HG03439 (cell line): ENCODE measurements around the gene GLDN.
"Not testable (repeated sequence)": the region's sequence is repeated elsewhere in the genome, so short reads cannot be mapped to it uniquely, and the experiment has no call there.

ENCODE experiments used
- ATAC-seq: cut with Tn5 transposase; IDR thresholded peaks from one replicate; pipeline ENCODE4 v1.9.1; 2021; ENCODE audit warnings: mild to moderate bottlenecking, moderate library complexity; ENCODE audit not compliant: unreplicated experiment

GLDN gene

DNA sequence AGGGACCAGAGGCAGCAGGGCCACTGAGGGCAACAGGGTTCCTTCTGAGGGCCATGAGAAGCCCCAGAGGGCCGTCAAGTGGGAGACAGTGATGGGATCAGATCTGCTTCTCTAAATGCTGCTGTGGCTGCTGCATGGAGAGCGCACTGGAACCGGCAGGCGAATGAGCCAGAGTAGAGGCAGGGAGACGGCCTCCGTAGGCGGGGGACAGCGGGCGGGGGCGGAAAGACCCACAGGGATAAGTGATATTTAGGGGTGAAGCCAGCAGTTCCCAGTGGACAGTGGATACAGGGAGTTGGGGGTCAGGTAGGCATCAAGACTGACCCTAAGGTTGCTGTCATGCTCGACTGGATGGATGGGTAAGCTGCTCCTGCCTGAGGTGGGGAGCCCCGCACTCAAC is 45.0 kb downstream of the GLDN start:
- no peak for ATAC-seq

DNA sequence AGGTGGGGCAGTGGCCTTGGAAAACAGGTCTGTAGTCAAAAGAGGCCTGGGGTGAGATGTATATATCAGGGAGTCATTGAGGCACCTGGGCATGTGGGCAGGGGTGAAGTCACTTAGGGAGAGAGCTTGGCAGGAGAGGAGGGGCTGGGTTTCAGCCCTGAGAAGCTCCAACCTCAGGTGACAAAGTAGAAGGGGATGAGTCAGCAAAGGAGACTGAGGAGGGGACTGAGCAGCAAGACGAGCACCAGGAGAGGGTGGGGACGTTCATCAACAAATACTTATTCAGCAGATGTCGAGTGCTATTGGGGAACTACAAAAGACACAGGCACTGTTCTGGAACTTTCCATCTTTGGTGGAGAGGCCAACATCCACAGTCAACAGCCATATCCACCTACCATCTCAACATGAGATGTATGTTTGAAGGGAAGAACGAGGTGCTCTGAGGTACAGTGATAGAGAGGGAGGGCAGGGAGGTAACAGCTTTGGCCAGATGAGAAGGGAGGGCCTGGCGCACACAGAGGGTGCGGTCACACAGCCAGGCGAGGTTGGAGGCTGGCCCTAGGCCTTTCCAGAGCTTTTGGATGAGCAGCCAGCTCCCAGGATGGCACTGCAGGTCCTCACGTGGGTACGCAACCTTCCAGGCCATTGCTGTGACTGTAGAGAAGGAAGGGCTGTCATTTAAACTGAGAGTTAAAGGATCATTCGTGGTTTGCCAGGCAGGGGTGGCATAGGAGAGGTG is 45.7 kb downstream of the GLDN start:
- ATAC-seq = no peak

DNA sequence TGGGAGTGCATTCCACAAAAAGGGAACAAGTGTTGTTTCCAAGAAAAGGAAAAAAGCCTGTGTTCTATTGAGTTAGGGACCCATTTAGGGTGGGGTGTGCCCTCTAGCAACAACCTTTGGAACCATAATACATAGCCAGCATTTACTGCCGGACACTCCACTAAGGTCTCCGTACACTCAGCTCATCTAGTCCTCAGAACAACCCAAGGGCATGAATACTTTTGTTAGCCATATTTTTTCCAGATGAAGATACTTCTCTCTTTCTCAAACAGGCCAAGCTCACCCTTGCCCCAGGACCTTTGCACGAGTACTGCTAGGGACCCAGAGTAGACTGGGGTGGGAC is 46.2 kb downstream of the GLDN start:
- no peak for ATAC-seq

DNA sequence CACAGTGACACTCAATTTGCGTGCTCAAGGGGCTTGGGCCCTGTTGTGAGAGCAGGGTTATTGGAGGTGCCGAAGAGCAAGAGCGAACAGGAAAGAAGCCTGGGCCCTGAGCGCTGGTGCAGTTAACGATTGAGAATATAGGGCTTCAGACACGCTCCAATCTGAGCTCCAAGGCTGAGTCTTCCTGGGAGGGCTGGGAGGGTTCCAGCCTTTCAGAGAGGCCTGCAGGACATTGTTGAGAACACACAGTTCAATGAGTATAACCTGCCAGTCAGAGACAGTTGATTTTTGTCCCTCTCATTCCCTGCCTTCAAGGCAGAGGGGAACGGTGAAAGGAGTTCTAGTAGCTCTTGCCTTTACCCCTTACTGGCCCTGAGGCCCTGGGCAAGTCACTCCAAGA is 47.3 kb downstream of the GLDN start:
- ATAC-seq = no peak

DNA sequence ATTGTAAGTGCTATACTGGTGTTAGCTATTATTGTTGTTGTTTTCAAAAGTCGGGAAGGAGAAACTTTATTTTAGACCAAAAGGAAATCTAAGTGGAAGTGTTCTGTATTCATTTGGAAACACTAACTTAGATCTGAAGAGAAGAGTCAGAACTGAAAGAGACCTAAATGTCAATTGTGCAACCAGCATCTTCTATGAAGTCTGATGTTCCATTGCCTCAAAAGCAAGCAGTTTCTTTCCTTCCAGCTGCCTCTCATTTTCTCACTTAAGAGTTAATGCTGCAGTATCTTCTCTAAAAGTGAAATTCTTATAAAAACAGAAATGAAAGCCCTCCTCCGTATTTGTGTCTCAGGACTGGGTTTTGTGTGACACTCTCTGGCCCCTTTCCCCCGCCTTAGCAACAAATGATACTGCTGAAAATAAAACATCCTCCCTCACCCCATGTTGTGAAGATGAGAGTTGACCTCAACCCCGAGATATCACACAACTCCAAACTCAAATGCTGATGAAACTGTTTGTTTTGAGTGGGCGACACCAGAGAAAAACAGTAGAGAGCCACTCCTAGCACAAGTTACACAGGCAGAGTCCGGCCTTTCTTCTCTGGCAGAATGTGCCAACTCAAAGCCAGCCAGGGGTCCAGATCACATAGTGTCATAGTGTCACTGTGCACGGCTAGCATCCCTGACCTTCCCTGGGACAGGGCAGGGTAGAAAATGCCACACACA is 48.9 kb downstream of the GLDN start:
- ATAC-seq = no peak

DNA sequence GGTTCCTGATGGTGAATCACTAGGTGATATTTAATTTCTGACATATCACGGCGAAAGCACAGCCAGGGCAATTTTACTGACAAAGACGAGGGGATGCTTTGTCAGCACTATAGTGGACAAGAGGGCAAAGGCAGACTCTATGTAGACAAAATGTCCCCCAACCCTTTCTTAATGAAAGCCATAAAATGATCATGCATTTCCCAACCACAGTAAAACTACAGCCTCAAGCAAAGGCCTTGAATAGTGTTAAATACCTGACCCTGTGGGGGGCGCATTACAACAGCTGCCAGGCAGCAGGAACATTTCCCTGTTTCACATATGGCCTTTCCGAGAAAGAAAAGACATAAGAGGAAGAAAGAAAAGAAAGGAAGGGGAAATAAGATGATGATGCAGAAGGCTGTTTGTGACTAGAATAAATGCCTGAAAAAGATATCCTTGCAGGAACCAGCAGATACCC is 49.5 kb downstream of the GLDN start:
- ATAC-seq = no peak

DNA sequence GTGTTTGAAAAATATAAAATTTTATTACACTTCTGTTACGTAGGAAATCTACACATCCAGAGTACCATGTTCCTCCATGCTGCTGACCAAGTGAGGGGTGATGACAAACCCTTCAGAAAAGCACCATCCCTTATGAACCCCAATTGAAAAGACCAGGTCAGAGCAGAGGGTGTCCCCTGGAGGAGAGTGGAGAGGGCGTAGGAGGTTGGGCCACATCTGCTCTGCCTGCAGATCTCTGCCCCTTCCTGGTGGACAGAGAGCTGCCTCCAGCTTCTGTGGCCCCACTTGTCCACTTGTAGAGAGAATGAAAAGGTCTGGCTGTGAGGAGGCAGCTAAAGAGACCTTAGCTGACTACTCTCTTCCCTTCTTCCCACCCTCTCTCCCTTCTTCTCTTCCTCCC is 55.5 kb downstream of the GLDN start:
- no peak for ATAC-seq

DNA sequence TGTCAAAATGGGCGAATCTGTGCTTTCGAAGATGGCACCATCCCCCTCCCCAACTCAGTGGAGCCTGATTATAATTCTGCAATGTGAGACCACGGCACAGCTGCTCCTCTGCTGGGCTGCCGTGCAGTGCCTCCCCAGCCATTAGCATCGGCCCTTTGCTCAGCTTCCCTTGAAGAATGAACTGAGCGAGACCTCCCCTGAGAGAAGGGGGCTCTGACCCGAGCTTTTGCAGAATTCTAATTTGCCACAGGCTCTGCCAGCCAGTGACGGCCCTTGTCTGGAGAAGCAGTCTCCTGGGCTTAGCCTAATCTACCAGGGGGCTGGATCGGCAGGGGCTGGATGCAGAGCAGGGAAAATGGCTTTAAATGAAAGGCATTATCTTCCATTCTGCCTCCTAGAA is 57.2 kb downstream of the GLDN start:
- ATAC-seq = no peak

DNA sequence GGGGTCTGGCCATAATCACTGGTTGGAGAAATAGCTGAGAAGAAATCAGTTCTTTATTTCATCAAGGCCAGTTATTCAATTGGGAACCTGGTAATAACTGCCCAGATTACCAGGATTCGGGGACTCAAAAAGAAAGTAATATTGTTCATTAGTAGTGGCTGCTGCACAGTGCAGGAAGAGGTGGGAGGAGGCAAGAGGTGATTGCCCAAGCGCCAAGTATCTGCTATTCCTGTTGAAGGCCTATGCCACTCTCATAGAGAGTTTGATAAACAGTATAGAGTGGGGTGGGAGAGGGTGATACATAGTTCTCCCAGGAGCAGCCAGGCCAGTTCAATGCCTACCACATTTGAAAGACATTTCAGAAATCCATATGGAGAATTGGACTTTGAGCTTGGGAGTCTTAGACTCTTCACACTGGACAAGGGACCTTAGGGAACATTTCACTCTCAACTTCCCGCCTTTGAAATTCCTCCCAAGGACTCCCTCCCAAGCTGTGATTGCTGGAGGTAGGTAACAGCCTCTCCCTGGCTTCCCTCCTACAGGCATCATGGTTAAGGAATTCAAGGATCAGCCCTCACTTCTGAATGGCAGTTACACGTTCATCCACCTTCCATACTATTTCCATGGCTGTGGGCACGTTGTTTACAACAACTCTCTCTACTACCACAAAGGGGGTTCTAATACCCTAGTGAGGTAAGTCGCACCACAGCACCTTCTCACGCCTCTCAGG is 59.8 kb downstream of the GLDN start:
- no peak for ATAC-seq

DNA sequence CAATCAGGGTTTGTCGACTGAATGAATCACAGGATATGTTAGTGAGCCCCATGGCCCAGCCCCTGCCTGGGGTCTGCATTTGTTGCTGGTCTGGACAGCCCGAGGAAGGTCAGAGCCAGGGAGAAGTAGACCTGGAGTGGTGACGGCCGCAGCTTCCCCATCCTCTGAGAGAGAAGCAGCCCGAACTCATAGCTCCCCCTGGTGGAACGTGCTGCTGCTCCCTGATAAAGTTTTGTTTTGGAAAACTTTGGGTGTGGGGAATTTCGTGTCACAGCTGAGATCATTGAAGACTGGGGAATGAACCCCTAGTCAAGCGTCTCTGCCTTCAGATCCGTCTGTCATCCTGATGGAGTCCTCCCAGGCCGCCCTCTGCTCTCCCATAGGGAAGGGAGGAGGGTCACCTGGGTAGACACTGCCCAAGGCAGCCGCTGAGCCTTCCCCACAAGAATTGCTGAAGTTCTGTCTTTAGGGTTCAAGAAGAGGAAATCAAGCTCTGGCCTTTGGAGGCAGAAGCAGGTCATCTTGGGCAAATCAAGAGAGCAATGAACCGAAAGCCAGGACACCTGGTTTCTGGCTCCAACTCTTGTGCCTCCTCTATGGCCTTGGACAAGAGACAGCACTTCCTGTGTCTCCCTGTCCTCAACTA is 60.5 kb downstream of the GLDN start:
- ATAC-seq = no peak

DNA sequence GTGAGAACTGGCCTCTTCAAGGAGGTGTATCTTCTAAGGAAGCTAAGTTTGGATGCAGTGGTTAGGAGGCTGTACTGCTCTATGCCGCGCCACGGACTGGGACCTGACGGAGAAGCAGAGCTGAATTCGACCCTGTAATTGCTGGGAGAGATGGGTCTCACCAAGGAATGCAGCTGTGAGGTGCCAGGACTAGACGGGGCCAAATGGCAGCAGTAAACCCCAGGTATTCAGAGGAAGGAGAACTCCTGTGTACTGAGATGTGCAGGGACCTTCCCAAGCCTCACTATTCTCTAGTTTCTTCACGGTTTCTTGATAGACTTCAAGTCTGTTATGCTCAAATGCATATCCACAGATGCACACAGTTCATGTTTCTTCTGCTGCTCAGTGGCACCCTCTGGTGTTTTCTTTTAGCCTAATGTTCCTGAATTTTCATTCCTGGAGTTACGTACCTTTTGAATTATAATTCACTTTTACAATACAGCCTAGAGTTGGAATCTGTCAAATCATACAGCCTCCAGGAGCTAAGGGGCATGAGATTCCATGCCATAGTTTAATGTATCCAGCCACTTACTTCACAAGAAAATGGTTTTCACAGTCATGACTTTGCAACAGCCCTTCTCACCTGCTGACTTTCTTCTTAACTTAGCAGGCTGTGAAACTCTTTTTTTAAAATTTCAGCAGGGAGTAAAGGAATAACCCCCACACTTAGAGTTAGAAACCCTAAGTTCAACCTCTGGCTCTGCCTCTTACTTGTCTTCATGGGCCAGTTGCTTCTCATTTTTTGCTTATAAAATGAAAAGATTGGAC is 61.8 kb downstream of the GLDN start:
- no peak for ATAC-seq

DNA sequence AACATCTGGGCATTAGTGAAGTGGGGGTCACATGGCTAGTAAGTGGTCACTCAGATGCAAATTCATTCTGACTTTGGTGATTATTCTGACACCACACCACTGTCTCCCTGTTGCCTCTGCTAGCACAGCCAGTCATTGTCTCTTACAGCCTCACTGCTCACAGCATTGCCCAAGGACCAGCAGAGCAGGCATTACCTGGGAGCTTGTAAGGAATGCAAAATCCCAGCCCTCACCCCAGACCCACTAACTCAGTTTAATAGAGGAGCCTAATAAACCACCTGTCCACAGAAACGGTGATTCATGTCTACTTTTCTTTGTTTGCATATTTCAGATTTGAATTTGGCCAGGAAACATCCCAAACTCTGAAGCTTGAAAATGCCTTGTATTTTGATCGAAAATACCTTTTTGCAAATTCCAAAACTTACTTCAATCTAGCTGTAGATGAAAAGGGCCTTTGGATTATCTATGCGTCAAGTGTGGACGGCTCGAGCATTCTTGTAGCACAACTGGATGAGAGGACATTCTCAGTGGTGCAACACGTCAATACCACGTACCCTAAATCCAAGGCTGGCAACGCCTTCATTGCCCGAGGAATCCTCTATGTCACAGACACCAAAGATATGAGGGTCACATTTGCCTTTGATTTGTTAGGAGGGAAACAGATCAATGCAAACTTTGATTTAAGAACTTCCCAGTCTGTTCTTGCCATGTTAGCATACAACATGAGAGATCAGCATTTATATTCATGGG is 62.7 kb downstream of the GLDN start:
- ATAC-seq = no peak

DNA sequence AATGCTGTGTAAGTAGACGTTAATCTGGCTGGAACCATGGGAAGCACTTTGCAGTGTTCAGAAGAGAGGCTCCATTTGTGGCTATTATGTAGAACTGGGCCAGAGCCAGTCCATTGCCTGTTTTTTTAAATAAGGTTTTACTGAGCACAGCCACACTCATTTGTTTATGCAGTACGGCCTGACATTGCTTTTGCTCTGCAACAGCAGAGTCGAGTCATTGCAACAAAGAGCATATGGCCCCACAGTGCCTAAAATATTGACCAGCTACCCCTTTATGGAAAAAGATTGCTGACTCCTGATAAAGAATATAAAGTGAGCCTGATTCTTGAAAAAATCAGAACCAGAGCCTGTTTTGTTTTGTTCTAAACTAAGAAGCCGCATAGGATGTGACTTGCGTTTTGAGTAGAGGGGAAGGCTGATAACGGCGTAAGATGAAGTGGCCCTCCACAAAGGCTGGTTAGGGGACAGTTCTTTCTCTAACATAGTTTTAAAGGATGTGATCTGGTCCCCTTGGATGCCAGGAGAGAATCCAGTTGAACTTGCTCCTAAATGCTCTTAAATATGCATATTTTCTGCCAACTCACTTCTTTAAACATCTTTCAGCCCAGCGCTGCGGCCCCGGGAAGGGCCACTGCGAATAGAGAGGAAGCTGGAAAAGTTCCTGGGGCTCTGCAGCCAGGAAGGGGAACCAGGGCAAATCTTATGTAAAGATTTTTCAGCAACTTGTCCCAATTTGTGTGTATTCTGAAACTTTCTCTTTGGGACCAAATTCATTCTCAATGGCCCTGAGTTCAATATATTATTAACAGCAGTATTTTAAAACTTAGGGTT is 64.5 kb downstream of the GLDN start:
- no peak for ATAC-seq

DNA sequence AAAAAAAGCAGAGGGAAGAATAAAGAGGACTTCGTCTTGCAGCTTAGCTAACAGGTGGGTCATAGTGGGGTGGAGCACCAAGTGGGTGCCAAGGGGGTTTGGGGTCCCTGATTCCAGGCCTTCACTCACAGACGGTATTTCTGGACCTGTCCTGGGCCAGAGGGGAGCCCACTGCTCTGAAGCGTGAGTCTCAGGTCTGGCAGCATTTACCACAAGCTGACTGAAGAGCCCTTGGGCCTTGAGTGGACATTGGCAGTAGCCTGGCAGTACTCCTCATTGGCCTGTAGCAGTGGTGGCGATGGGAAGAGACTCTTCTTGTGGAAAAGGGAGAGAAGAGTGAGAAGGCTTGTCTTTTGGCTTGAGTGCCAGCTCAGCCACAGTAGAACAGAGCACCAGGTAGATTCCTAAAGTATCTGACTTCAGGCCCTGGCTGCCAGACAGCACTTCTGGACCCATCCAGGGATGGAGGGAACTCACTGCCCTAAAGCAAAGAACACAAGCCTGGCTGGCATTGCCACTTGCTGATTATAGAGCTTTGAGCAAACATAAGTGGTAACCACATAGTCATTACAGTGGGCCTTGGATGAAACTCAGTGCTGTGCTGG is 72.9 kb downstream of the GLDN start:
- no peak for ATAC-seq

DNA sequence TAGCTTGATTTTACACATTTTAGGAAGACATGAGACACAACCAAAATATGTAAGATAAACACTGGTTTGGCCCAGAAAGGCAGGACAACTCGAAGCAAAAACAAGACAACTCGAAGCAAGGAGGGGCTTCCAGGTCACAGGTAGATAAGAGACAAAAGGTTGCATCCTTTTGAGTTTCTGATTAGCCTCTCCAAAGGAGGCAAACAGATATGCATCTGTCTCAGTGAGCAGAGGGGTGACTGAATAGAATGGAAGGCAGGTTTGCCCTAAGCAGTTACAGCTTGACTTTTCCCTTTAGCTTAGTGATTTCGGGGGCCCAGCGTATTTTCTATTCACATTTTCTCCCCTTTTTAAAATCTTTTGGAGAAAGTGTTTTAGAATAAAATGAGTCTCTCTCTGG is 74.7 kb downstream of the GLDN start:
- ATAC-seq = no peak

DNA sequence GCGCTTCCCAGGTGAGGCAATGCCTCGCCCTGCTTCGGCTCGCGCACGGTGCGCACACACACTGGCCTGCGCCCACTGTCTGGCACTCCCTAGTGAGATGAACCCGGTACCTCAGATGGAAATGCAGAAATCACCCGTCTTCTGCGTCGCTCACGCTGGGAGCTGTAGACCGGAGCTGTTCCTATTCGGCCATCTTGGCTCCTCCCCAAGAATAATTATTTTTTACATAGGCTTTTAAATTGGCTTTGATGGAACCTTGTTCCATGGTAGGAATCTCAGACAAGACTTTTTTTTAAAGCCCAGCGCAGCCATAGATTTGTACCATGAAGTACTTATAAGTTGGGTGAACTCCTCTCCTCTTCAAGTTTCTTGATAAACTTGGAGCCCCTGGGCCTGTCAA is 81.6 kb downstream of the GLDN start:
- not testable (repeated sequence) for ATAC-seq

DNA sequence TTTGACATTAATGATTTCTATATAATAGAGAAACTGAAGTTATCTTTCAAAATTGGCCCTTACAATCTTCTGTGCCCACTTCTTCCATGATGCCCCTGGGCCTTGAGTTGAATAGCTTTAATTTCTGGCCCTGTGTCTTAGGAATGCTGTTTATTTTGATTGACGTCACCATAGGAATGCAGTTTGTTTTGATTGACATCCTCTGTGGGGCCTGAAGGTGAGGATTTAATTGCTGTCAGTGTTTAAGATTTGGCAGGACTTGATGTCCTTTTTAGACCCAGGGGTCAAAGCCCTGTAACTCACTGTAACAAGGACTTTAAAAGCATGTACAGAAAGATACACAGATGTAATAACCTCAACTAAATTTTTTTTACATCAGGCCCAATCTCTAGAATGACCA is 83.3 kb downstream of the GLDN start:
- no peak for ATAC-seq

DNA sequence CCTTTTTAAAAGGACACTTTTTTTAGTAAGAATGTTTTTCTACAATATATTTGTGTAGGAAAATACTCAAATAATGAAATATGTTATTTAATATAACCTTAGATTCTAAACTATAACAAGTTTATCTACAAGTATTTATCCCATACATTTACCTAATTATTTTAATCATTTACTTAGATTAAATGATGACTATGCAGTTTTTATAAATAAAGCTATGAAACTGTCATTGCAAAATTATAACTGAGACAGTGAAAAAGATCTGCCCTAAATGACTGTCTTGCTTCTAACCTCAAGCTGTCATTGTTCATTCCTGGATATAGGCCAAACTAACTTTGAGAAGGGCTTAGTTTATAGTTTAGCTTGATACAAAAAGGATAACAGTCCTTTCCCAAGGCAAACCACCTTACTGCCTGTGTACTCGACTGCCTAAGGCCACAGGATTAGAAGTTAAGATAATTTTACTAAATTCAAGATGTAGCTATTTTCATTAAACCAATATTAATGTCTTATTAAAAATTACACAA is 84.1 kb downstream of the GLDN start:
- ATAC-seq = no peak
